Forelimb muscle (tissue), 1 donor: ENCODE results near the gene PLPP7. TPM values are rescaled to one million over a fixed set of nuclear protein-coding genes. Genes with fewer than 3 reads are reported as not detected.

Experiments
- DNase-seq: peaks from one replicate; pipeline ENCODE4 v3.0.0-alpha.2; 2013; ENCODE audit warnings: low read depth
- polyA plus RNA-seq: library from polyadenylated mRNA; unstranded; fragments of 120-200 nt; gene quantifications from one replicate; pipeline ENCODE4 v1.2.1, GENCODE V29; 2013; ENCODE audit not compliant: insufficient read length

Gene PLPP7
- polyA plus RNA-seq, 1 donor = 45.7 TPM

- no peak for DNase-seq
These were observed 14.1 kb downstream of the PLPP7 start for GRCh38 chr9:131303381-131304321.

GRCh38 chr9:131304676-131305355 lies 15.3 kb downstream of the PLPP7 start:
- DNase-seq = no peak

GRCh38 chr9:131306397-131307004 lies 17.0 kb downstream of the PLPP7 start:
- DNase-seq = no peak

- DNase-seq = no peak
These were observed 18.5 kb downstream of the PLPP7 start for GRCh38 chr9:131307974-131308373.

GRCh38 chr9:131308452-131308851 lies 18.9 kb downstream of the PLPP7 start:
- DNase-seq = no peak

GRCh38 chr9:131308906-131309529 lies 19.5 kb downstream of the PLPP7 start:
- no peak for DNase-seq

- DNase-seq = no peak
These were observed 20.2 kb downstream of the PLPP7 start for GRCh38 chr9:131309530-131310276.

- no peak for DNase-seq
These were observed 21.5 kb downstream of the PLPP7 start for GRCh38 chr9:131310833-131311554.

- no peak for DNase-seq
These were observed 22.7 kb downstream of the PLPP7 start for GRCh38 chr9:131312246-131312645.

- no peak for DNase-seq
These were observed 23.6 kb downstream of the PLPP7 start for GRCh38 chr9:131312822-131313770.

- no peak for DNase-seq
These were observed 28.9 kb downstream of the PLPP7 start for GRCh38 chr9:131318231-131319085.

GRCh38 chr9:131319486-131319885 lies 30.0 kb downstream of the PLPP7 start:
- no peak for DNase-seq

- no peak for DNase-seq
These were observed 30.6 kb downstream of the PLPP7 start for GRCh38 chr9:131320031-131320685.

GRCh38 chr9:131323629-131324028 lies 34.1 kb downstream of the PLPP7 start:
- no peak for DNase-seq

GRCh38 chr9:131324736-131325679 lies 35.5 kb downstream of the PLPP7 start:
- no peak for DNase-seq

- no peak for DNase-seq
These were observed 39.7 kb downstream of the PLPP7 start for GRCh38 chr9:131329241-131329641.
